ENCODE measurements around the gene PAQR9.

DNA sequence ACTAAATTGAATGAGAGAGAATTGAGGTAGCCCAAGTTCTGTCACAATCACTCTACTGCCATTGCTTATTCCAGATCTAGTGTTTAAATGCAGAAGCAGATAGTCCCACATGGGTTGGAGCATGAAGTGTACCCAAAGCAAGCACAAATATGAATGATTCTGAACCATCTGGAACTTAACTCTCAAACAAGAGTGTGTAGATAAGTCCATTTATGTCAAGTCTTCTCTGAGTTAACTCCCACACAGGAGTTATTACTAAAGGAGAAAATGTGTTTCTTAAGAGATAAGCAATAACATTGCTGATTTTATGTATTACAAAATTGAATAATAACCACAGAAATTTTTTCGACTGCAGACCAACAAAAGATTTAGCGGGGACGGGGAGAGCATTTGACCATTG is 33.6 kb downstream of the PAQR9 start:
- TF ChIP-seq, protein P1, sequence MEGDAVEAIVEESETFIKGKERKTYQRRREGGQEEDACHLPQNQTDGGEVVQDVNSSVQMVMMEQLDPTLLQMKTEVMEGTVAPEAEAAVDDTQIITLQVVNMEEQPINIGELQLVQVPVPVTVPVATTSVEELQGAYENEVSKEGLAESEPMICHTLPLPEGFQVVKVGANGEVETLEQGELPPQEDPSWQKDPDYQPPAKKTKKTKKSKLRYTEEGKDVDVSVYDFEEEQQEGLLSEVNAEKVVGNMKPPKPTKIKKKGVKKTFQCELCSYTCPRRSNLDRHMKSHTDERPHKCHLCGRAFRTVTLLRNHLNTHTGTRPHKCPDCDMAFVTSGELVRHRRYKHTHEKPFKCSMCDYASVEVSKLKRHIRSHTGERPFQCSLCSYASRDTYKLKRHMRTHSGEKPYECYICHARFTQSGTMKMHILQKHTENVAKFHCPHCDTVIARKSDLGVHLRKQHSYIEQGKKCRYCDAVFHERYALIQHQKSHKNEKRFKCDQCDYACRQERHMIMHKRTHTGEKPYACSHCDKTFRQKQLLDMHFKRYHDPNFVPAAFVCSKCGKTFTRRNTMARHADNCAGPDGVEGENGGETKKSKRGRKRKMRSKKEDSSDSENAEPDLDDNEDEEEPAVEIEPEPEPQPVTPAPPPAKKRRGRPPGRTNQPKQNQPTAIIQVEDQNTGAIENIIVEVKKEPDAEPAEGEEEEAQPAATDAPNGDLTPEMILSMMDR (IDR thresholded peaks at IDR 0.05), result no peak
- TF ChIP-seq, protein P2, sequence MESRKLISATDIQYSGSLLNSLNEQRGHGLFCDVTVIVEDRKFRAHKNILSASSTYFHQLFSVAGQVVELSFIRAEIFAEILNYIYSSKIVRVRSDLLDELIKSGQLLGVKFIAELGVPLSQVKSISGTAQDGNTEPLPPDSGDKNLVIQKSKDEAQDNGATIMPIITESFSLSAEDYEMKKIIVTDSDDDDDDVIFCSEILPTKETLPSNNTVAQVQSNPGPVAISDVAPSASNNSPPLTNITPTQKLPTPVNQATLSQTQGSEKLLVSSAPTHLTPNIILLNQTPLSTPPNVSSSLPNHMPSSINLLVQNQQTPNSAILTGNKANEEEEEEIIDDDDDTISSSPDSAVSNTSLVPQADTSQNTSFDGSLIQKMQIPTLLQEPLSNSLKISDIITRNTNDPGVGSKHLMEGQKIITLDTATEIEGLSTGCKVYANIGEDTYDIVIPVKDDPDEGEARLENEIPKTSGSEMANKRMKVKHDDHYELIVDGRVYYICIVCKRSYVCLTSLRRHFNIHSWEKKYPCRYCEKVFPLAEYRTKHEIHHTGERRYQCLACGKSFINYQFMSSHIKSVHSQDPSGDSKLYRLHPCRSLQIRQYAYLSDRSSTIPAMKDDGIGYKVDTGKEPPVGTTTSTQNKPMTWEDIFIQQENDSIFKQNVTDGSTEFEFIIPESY (IDR thresholded peaks at IDR 0.05; ENCODE audit: borderline replicate concordance, low read depth), result no peak
- TF ChIP-seq EZH2phosphoT487 (IDR thresholded peaks at IDR 0.05; ENCODE audit: borderline replicate concordance, low read depth) (no peak), FOXM1 (IDR thresholded peaks at IDR 0.05; ENCODE audit: low read depth) (no peak), EP300 (IDR thresholded peaks at IDR 0.05; ENCODE audit: borderline replicate concordance in 1 of 2, low read depth in 1 of 2, low read length in 1 of 2) (no peak), SIN3A (IDR thresholded peaks at IDR 0.05; ENCODE audit: borderline replicate concordance, low read depth, low read length) (no peak), RFX5 (IDR thresholded peaks at IDR 0.05; ENCODE audit: low read length) (no peak)

Measured in SK-N-SH (cell line).